GM19025 (cell line): ENCODE measurements around the gene CALCOCO1.
"Not testable (repeated sequence)": the region's sequence is repeated elsewhere in the genome, so short reads cannot be mapped to it uniquely, and the experiment has no call there.

Experiments
- ATAC-seq: cut with Tn5 transposase; IDR thresholded peaks from one replicate; pipeline ENCODE4 v1.9.1; 2021; ENCODE audit warnings: mild to moderate bottlenecking, low read depth, moderate library complexity; ENCODE audit not compliant: unreplicated experiment

The CALCOCO1 gene

GRCh38 chr12:53701518-53702264, 25.6 kb downstream of the CALCOCO1 start:
- no peak for ATAC-seq

- no peak for ATAC-seq
Observed at GRCh38 chr12:53700567-53700966, 26.7 kb downstream of the CALCOCO1 start.

GRCh38 chr12:53699678-53700025, 27.6 kb downstream of the CALCOCO1 start:
- no peak for ATAC-seq

GRCh38 chr12:53698948-53699677, 28.1 kb downstream of the CALCOCO1 start:
- no peak for ATAC-seq

GRCh38 chr12:53696655-53697331, 30.5 kb downstream of the CALCOCO1 start:
- ATAC-seq: no peak

- ATAC-seq: peak; percentile 66
Observed at GRCh38 chr12:53696285-53696654, 31.0 kb downstream of the CALCOCO1 start.

GRCh38 chr12:53695152-53696145, 31.8 kb downstream of the CALCOCO1 start:
- no peak for ATAC-seq

- no peak for ATAC-seq
Observed at GRCh38 chr12:53694756-53695151, 32.5 kb downstream of the CALCOCO1 start.

- no peak for ATAC-seq
Observed at GRCh38 chr12:53688134-53688533, 39.1 kb downstream of the CALCOCO1 start.

GRCh38 chr12:53686436-53686835, 40.8 kb downstream of the CALCOCO1 start:
- no peak for ATAC-seq

GRCh38 chr12:53684654-53685220, 42.5 kb downstream of the CALCOCO1 start:
- no peak for ATAC-seq

GRCh38 chr12:53683983-53684382, 43.3 kb downstream of the CALCOCO1 start:
- ATAC-seq: no peak

GRCh38 chr12:53683494-53683893, 43.8 kb downstream of the CALCOCO1 start:
- no peak for ATAC-seq

- ATAC-seq: not testable (repeated sequence)
Observed at GRCh38 chr12:53680061-53680460, 47.2 kb downstream of the CALCOCO1 start.

- no peak for ATAC-seq
Observed at GRCh38 chr12:53677800-53678148, 49.5 kb downstream of the CALCOCO1 start.

- no peak for ATAC-seq
Observed at GRCh38 chr12:53677016-53677799, 50.0 kb downstream of the CALCOCO1 start.

GRCh38 chr12:53676656-53677015, 50.6 kb downstream of the CALCOCO1 start:
- no peak for ATAC-seq

GRCh38 chr12:53675701-53676607, 51.3 kb downstream of the CALCOCO1 start, which contains the start of gene ATP5MC2:
Gene ATP5MC2, minus strand, starts transcription at chr12:53676083. Its CDS starts 3,469 bp downstream, at chr12:53672614.
- ATAC-seq: peak; percentile 95
